ENCODE data around the gene FUT8.
"Not testable (repeated sequence)": the region's sequence is repeated elsewhere in the genome, so short reads cannot be mapped to it uniquely, and the experiment has no call there.

The FUT8 gene

DNA sequence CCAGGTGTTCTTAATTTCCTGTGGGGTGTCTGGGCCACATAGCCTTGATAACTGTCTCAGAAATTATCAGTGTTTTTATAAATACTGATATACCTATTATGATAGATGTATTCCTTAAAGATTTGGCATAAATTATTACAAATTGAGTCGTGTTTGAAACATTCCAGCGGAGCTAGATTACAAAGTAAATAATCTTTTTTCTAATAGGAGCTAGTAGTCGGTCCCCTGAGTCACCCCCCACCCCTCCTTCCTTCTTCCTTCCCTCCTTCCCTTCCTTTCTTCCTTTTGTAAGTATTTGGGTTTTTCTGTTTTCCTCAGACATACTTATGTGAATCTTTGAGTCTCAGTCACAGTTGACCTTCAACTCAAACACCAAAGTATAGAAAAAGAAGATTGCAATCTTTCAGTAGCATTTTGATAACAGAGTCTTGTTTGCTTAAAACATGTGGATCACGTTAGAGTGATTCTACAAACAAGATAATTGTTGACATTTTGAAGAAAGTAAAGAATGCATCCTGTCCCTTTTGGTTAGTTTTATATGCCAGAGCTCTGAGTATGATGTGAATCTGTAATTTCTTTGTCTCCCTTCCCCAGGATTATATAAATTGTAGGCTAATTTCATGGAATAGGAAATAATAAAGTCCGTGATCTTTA, 264.0 kb downstream of the FUT8 start:
- H3K4me2 ChIP-seq (ENCODE audit: low read length) = no peak overlapping the region
- no peak overlapping the region for H3K4me3 ChIP-seq (ENCODE audit: low read depth, low read length)
- no peak overlapping the region for H3K27ac ChIP-seq
- TF ChIP-seq, protein P1, sequence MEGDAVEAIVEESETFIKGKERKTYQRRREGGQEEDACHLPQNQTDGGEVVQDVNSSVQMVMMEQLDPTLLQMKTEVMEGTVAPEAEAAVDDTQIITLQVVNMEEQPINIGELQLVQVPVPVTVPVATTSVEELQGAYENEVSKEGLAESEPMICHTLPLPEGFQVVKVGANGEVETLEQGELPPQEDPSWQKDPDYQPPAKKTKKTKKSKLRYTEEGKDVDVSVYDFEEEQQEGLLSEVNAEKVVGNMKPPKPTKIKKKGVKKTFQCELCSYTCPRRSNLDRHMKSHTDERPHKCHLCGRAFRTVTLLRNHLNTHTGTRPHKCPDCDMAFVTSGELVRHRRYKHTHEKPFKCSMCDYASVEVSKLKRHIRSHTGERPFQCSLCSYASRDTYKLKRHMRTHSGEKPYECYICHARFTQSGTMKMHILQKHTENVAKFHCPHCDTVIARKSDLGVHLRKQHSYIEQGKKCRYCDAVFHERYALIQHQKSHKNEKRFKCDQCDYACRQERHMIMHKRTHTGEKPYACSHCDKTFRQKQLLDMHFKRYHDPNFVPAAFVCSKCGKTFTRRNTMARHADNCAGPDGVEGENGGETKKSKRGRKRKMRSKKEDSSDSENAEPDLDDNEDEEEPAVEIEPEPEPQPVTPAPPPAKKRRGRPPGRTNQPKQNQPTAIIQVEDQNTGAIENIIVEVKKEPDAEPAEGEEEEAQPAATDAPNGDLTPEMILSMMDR (IDR thresholded peaks at IDR 0.05) = no peak
- H2AFZ ChIP-seq = no peak overlapping the region
- no peaks in the 10 kb centered on the region for H3K4me1 ChIP-seq
- no peak overlapping the region for H3K9ac ChIP-seq
- no peaks in the 10 kb centered on the region for H3K79me2 ChIP-seq
- H3K27me3 ChIP-seq (ENCODE audit: control insufficient read depth, insufficient read depth, low read length) = no peaks in the 10 kb centered on the region
- no peaks in the 10 kb centered on the region for H3K9me3 ChIP-seq (ENCODE audit: control insufficient read depth, low read length)
- no peaks in the 10 kb centered on the region for H3K36me3 ChIP-seq (ENCODE audit: control insufficient read depth, insufficient read depth, low read length)

DNA sequence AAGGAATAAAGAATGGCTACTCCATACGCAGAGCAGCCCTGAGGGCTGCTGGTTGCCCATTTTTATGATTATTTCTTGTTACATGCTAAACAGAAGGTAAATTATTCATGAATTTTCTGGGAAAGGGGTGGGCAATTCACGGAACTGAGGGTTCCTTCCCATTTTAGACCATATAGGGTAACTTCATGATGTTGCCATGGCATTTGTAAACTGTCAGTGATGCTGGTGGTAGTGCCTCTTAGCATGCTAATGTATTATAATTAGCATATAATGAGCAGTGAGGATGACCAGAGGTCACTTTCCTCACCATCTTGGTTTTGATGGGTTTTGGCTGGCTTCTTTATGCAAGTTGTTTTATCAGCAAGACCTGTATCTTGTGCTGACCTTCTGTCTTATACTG, 273.0 kb downstream of the FUT8 start:
- Histone ChIP-seq H2AFZ (no peak overlapping the region), H3K9me3 (ENCODE audit: control insufficient read depth, low read length) (no peaks in the 10 kb centered on the region), H3K27me3 (ENCODE audit: control insufficient read depth, insufficient read depth, low read length) (no peaks in the 10 kb centered on the region), H3K4me2 (ENCODE audit: low read length) (no peak overlapping the region), H3K4me1 (no peaks in the 10 kb centered on the region), H3K36me3 (ENCODE audit: control insufficient read depth, insufficient read depth, low read length) (no peaks in the 10 kb centered on the region), H3K79me2 (no peaks in the 10 kb centered on the region), H3K9ac (no peak overlapping the region), H3K27ac (no peak overlapping the region), H3K4me3 (ENCODE audit: low read depth, low read length) (no peak overlapping the region)
- TF ChIP-seq, protein P1 (IDR thresholded peaks at IDR 0.05) = no peak

DNA sequence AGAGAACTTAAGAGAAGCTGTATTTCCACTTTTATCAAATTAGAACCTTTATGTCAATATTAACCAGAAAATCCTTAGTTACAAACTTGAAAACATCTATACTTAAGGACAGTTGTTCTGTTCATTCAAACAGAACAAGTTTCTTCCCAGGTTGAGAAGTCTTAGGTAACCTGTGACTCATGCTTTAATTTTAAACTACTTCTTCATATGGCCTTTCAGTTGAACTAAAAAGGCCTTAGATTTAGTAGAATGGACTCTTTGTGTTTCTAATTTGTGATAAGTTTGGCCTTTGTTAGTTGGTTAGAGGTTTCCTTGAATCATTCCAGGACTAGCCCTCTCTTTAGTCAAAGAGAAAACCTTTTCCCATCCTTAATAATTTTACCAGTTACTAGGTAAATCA, 274.2 kb downstream of the FUT8 start:
- no peak overlapping the region for H2AFZ ChIP-seq
- H3K79me2 ChIP-seq = no peaks in the 10 kb centered on the region
- no peaks in the 10 kb centered on the region for H3K4me1 ChIP-seq
- no peaks in the 10 kb centered on the region for H3K36me3 ChIP-seq (ENCODE audit: control insufficient read depth, insufficient read depth, low read length)
- no peak overlapping the region for H3K9ac ChIP-seq
- TF ChIP-seq, protein P1 (IDR thresholded peaks at IDR 0.05) = no peak
- no peak overlapping the region for H3K4me2 ChIP-seq (ENCODE audit: low read length)
- no peaks in the 10 kb centered on the region for H3K27me3 ChIP-seq (ENCODE audit: control insufficient read depth, insufficient read depth, low read length)
- H3K9me3 ChIP-seq (ENCODE audit: control insufficient read depth, low read length) = no peaks in the 10 kb centered on the region
- H3K27ac ChIP-seq = no peak overlapping the region
- H3K4me3 ChIP-seq (ENCODE audit: low read depth, low read length) = no peak overlapping the region

DNA sequence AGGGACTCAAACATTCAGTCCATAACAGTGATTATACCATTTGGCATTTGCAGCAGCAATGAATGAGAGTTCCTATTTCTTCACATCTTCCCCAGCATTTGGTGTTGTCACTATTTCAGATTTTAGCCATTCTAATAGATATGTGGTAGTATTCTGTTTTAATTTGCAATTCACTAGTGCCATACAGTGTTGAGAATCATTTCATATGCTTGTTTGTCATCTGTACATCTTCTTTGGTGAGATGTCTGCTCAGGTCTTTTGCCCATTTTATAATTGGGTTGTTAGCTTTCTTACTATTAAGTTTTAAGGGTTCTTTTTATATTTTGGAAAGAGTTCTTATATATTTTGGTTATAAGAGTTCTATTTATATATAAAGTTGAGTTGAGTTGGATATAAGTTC, 276.5 kb downstream of the FUT8 start:
- Histone ChIP-seq H3K4me2 (ENCODE audit: low read length) (no peak overlapping the region), H3K9ac (no peak overlapping the region), H3K4me1 (no peaks in the 10 kb centered on the region), H3K36me3 (ENCODE audit: control insufficient read depth, insufficient read depth, low read length) (no peaks in the 10 kb centered on the region), H3K27me3 (ENCODE audit: control insufficient read depth, insufficient read depth, low read length) (no peaks in the 10 kb centered on the region), H3K9me3 (ENCODE audit: control insufficient read depth, low read length) (no peaks in the 10 kb centered on the region), H3K79me2 (no peaks in the 10 kb centered on the region), H3K27ac (no peak overlapping the region), H2AFZ (no peak overlapping the region), H3K4me3 (ENCODE audit: low read depth, low read length) (no peak overlapping the region)
- TF ChIP-seq, protein P1 (IDR thresholded peaks at IDR 0.05) = no peak

DNA sequence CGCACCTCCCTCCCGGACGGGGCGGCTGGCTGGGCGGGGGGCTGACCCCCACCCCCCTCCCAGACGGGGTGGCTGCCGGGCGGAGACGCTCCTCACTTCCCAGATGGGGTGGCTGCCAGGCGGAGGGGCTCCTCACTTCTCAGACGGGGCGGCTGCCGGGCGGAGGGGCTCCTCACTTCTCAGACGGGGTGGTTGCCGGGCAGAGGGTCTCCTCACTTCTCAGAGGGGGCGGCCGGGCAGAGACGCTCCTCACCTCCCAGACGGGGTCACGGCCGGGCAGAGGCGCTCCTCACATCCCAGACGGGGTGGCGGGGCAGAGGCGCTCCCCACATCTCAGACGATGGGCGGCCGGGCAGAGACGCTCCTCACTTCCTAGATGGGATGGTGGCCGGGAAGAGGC, 280.0 kb downstream of the FUT8 start:
- H3K9ac ChIP-seq; H3K27me3 ChIP-seq (ENCODE audit: control insufficient read depth, insufficient read depth, low read length); H3K9me3 ChIP-seq (ENCODE audit: control insufficient read depth, low read length); H3K79me2 ChIP-seq; H3K27ac ChIP-seq; H3K4me2 ChIP-seq (ENCODE audit: low read length); H3K4me1 ChIP-seq; H3K36me3 ChIP-seq (ENCODE audit: control insufficient read depth, insufficient read depth, low read length); H3K4me3 ChIP-seq (ENCODE audit: low read depth, low read length); H2AFZ ChIP-seq: not testable (repeated sequence)
